ENCODE measurements around the gene MBD2. TPM values are rescaled to one million over a fixed set of nuclear protein-coding genes. Genes with fewer than 3 reads are reported as not detected.

MBD2 gene
- polyA plus RNA-seq, 1 donor: 54.2 TPM

- Histone ChIP-seq H3K27ac (ENCODE audit: low read length) (no peak overlapping the region), H3K4me3 (ENCODE audit: low read length) (no peak overlapping the region), H3K36me3 (ENCODE audit: control insufficient read depth, insufficient read depth, low read length) (peaks cover 12% of the 10 kb centered on the region), H3K9me3 (ENCODE audit: control insufficient read depth, low read depth, low read length) (no peaks in the 10 kb centered on the region), H3K4me1 (ENCODE audit: control insufficient read depth, insufficient read depth, low read length) (no peaks in the 10 kb centered on the region), H3K27me3 (ENCODE audit: control insufficient read depth, insufficient read depth, low read length) (no peaks in the 10 kb centered on the region)
- no CpG with 5 or more reads among the region's 1 CpG for WGBS (ENCODE audit: insufficient coverage, low lambda C conversion rate)
- no peak for DNase-seq
Measured at GRCh38 chr18:54173980-54174630, 50.4 kb downstream of the MBD2 start.

- 100% methylated on average over 1 of the region's 2 CpGs for WGBS (ENCODE audit: insufficient coverage, low lambda C conversion rate)
- H3K27me3 ChIP-seq (ENCODE audit: control insufficient read depth, insufficient read depth, low read length): no peaks in the 10 kb centered on the region
- DNase-seq: no peak
- H3K27ac ChIP-seq (ENCODE audit: low read length): no peak overlapping the region
- H3K9me3 ChIP-seq (ENCODE audit: control insufficient read depth, low read depth, low read length): no peaks in the 10 kb centered on the region
- no peak overlapping the region for H3K4me3 ChIP-seq (ENCODE audit: low read length)
- H3K4me1 ChIP-seq (ENCODE audit: control insufficient read depth, insufficient read depth, low read length): no peaks in the 10 kb centered on the region
- peaks cover 12% of the 10 kb centered on the region for H3K36me3 ChIP-seq (ENCODE audit: control insufficient read depth, insufficient read depth, low read length)
Measured at GRCh38 chr18:54173250-54173649, 51.2 kb downstream of the MBD2 start.

DNA sequence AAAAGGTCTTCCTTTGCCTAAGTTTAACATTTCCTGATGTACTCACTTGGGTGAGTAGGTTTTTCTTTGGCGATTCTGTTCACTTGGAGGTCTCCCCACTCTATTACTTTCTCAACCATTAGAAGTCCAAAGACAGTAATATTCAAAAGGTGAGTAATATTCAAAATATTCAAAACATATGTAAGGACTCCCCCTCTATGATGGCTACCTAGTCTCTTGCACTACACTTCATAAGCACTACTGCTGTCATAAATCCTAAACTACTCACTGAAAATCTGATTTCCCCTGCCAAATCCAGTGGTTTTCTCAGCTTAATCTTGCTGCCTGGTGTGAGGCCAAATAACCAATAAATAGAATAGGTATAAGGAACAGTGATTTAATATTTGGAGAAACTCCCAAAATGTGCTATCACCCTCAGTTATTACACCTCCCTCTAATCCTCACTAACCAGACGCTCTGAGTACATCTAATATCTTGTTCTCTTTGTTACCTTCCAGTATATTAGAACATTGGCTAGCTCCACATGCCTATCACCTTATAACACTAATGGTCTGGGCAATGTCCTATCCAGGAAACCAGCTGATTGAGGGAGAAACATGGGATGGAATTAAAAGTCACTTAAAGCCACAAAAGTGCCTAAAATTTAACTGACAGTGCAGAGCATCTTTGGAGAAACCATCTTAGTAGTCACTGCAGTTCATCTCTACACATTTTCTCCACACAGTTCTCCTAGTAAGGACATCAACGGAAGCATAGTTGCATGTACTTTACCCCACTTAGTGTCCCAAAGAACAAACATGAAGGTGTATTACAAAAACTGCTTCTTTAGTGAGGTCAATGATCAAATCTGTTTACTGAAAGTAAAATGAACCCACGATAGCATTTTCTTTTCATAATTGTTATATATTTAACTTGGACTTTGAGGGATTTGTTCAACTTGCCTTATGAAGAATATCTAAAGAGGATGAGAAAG lies 54.8 kb downstream of the MBD2 start:
- Histone ChIP-seq H3K4me1 (ENCODE audit: control insufficient read depth, insufficient read depth, low read length) (no peaks in the 10 kb centered on the region), H3K27ac (ENCODE audit: low read length) (no peak overlapping the region), H3K9me3 (ENCODE audit: control insufficient read depth, low read depth, low read length) (no peaks in the 10 kb centered on the region), H3K36me3 (ENCODE audit: control insufficient read depth, insufficient read depth, low read length) (peaks cover 15% of the 10 kb centered on the region), H3K27me3 (ENCODE audit: control insufficient read depth, insufficient read depth, low read length) (no peaks in the 10 kb centered on the region), H3K4me3 (ENCODE audit: low read length) (no peak overlapping the region)
- WGBS (ENCODE audit: insufficient coverage, low lambda C conversion rate): 100% methylated on average over 2 of the region's 4 CpGs
- DNase-seq: no peak

- H3K36me3 ChIP-seq (ENCODE audit: control insufficient read depth, insufficient read depth, low read length): peaks cover 42% of the 10 kb centered on the region
- no CpG with 5 or more reads among the region's 1 CpG for WGBS (ENCODE audit: insufficient coverage, low lambda C conversion rate)
- no peaks in the 10 kb centered on the region for H3K4me1 ChIP-seq (ENCODE audit: control insufficient read depth, insufficient read depth, low read length)
- no peak for DNase-seq
- H3K9me3 ChIP-seq (ENCODE audit: control insufficient read depth, low read depth, low read length): no peaks in the 10 kb centered on the region
- no peaks in the 10 kb centered on the region for H3K27me3 ChIP-seq (ENCODE audit: control insufficient read depth, insufficient read depth, low read length)
- H3K4me3 ChIP-seq (ENCODE audit: low read length): no peak overlapping the region
- H3K27ac ChIP-seq (ENCODE audit: low read length): no peak overlapping the region
Measured at GRCh38 chr18:54165450-54165849, 59.0 kb downstream of the MBD2 start.

- Histone ChIP-seq H3K27ac (ENCODE audit: low read length) (no peak overlapping the region), H3K36me3 (ENCODE audit: control insufficient read depth, insufficient read depth, low read length) (peaks cover 60% of the 10 kb centered on the region), H3K27me3 (ENCODE audit: control insufficient read depth, insufficient read depth, low read length) (no peaks in the 10 kb centered on the region), H3K4me1 (ENCODE audit: control insufficient read depth, insufficient read depth, low read length) (no peaks in the 10 kb centered on the region), H3K9me3 (ENCODE audit: control insufficient read depth, low read depth, low read length) (no peaks in the 10 kb centered on the region), H3K4me3 (ENCODE audit: low read length) (no peak overlapping the region)
- WGBS (ENCODE audit: insufficient coverage, low lambda C conversion rate): 100% methylated on average over 1 of the region's 1 CpG
- no peak for DNase-seq
Measured at GRCh38 chr18:54163453-54163852, 61.0 kb downstream of the MBD2 start.

GRCh38 chr18:54162431-54162830 lies 62.0 kb downstream of the MBD2 start:
- no CpG with 5 or more reads among the region's 2 CpGs for WGBS (ENCODE audit: insufficient coverage, low lambda C conversion rate)
- Histone ChIP-seq H3K9me3 (ENCODE audit: control insufficient read depth, low read depth, low read length) (no peaks in the 10 kb centered on the region), H3K4me3 (ENCODE audit: low read length) (no peak overlapping the region), H3K27me3 (ENCODE audit: control insufficient read depth, insufficient read depth, low read length) (no peaks in the 10 kb centered on the region), H3K27ac (ENCODE audit: low read length) (no peak overlapping the region), H3K36me3 (ENCODE audit: control insufficient read depth, insufficient read depth, low read length) (peaks cover 69% of the 10 kb centered on the region), H3K4me1 (ENCODE audit: control insufficient read depth, insufficient read depth, low read length) (no peaks in the 10 kb centered on the region)
- DNase-seq: no peak

DNA sequence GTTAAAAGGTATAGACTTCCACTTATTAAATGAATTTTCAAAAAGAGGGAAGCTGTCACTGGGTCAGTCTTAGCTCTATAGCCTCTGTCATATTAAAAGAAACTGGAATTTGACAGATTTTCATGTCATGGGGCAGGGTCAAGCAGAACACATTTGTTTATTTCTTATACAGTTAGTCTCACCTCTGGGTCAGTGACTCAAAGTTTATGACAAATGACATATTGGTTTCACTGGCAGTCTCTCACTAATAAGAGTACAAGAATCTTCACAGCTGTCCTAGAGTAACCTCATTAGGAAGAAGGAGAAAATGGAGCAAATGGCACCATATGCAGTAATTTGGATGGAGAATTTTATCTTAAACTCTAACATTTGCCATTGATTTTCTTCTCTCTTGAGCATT lies 63.2 kb downstream of the MBD2 start:
- Histone ChIP-seq H3K9me3 (ENCODE audit: control insufficient read depth, low read depth, low read length) (no peaks in the 10 kb centered on the region), H3K4me3 (ENCODE audit: low read length) (no peak overlapping the region), H3K4me1 (ENCODE audit: control insufficient read depth, insufficient read depth, low read length) (no peaks in the 10 kb centered on the region), H3K36me3 (ENCODE audit: control insufficient read depth, insufficient read depth, low read length) (peaks cover 76% of the 10 kb centered on the region), H3K27me3 (ENCODE audit: control insufficient read depth, insufficient read depth, low read length) (no peaks in the 10 kb centered on the region), H3K27ac (ENCODE audit: low read length) (no peak overlapping the region)
- no peak for DNase-seq

DNA sequence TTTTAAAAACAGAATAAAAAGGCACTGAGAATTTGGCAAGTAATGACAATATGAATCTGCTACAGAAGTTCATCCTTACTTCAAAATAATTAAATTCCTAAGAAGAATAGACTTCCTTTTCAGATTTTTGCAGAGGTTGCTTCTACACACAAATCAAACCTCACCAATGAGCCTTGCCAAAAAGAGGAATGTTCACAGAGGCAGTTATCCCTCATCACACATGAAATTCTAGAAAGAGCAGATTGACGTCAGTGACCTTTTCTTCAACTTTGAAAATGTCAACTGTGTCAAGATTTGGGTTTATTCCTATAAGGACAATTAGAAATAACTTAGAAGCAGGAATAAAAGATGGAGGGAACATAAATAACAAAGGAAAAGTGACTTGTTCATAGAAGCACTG lies 64.6 kb downstream of the MBD2 start:
- Histone ChIP-seq H3K4me1 (ENCODE audit: control insufficient read depth, insufficient read depth, low read length) (no peaks in the 10 kb centered on the region), H3K9me3 (ENCODE audit: control insufficient read depth, low read depth, low read length) (no peaks in the 10 kb centered on the region), H3K4me3 (ENCODE audit: low read length) (no peak overlapping the region), H3K27ac (ENCODE audit: low read length) (no peak overlapping the region), H3K36me3 (ENCODE audit: control insufficient read depth, insufficient read depth, low read length) (peaks cover 73% of the 10 kb centered on the region), H3K27me3 (ENCODE audit: control insufficient read depth, insufficient read depth, low read length) (no peaks in the 10 kb centered on the region)
- WGBS (ENCODE audit: insufficient coverage, low lambda C conversion rate): no CpG with 5 or more reads among the region's 1 CpG
- DNase-seq: no peak

DNA sequence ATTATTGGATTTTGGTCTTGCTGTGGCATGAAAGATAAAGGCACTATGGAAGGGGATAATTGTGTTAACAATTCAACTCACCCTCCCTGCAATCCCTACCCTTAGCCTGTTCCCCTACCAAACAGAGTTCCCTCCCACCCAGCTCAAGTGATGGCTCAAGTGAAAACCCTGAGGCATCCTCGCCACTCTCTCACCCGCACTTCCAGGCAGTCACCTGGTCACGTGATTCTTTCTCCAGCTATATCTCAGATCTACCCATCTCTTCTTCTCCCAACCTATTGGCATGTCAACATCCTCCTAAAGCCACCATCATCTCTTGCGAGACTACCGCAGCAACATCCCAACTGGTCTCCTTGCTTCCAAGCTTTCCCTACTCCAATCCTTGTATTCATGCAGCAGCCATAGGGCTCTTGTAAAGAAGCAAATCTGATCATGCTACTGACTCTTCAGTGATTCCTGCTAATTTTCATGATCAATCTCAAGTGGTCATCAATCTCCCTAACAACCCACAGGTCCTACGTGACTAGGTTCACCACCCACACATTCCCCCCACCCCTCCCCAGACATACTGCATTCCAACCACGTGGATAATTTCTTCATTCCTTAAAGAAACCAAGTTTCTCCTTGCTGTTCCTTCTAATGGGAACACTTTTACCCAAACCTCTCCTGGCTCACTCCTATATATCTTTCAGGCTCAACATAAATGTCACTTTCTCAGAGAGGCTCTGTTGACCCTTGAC lies 66.7 kb downstream of the MBD2 start:
- no peak overlapping the region for H3K27ac ChIP-seq (ENCODE audit: low read length)
- H3K36me3 ChIP-seq (ENCODE audit: control insufficient read depth, insufficient read depth, low read length): peaks cover 66% of the 10 kb centered on the region
- no peak for DNase-seq
- no peaks in the 10 kb centered on the region for H3K27me3 ChIP-seq (ENCODE audit: control insufficient read depth, insufficient read depth, low read length)
- H3K9me3 ChIP-seq (ENCODE audit: control insufficient read depth, low read depth, low read length): no peaks in the 10 kb centered on the region
- H3K4me3 ChIP-seq (ENCODE audit: low read length): no peak overlapping the region
- no peaks in the 10 kb centered on the region for H3K4me1 ChIP-seq (ENCODE audit: control insufficient read depth, insufficient read depth, low read length)
- 80% methylated on average over 3 of the region's 7 CpGs for WGBS (ENCODE audit: insufficient coverage, low lambda C conversion rate)

DNA sequence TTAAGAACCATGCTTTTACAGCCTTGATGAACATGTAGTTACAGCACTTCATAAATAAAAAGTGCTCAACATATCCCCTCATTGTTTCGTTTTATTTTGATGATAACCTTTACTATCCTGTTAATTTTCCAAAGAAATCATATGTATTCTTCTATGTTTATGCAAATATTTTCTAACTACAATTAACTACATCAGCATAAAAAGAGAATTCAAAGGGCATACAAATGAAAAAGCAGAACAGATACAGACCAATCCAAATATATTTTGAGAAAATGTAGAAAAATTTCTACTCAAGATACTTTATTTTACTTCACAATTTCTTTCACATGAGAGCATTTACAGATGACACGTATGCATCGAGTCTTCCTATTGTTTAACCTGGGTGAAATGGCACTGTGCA lies 69.1 kb downstream of the MBD2 start:
- 96% methylated on average over 3 of the region's 3 CpGs for WGBS (ENCODE audit: insufficient coverage, low lambda C conversion rate)
- DNase-seq: no peak
- H3K4me3 ChIP-seq (ENCODE audit: low read length): no peak overlapping the region
- H3K4me1 ChIP-seq (ENCODE audit: control insufficient read depth, insufficient read depth, low read length): no peaks in the 10 kb centered on the region
- no peaks in the 10 kb centered on the region for H3K9me3 ChIP-seq (ENCODE audit: control insufficient read depth, low read depth, low read length)
- H3K27me3 ChIP-seq (ENCODE audit: control insufficient read depth, insufficient read depth, low read length): no peaks in the 10 kb centered on the region
- no peak overlapping the region for H3K27ac ChIP-seq (ENCODE audit: low read length)
- peaks cover 52% of the 10 kb centered on the region for H3K36me3 ChIP-seq (ENCODE audit: control insufficient read depth, insufficient read depth, low read length)
